Loucy (cell line): ENCODE measurements around the gene SIGLEC12.

ENCODE experiments used
- CTCF ChIP-seq: fragments of 200-600 bp; sonication (generic); conservative IDR thresholded peaks from 2 replicates; pipeline ENCODE4 v1.5.1; 2014; ENCODE audit warnings: mild to moderate bottlenecking, antibody characterized with exemption, low read length
- EZH2phosphoT487 ChIP-seq: fragments of 200-600 bp; IDR thresholded peaks from 2 replicates; pipeline ENCODE4 v1.6.1; 2018; ENCODE audit warnings: antibody characterized with exemption, mild to moderate bottlenecking, moderate library complexity, borderline replicate concordance

GRCh38 chr19:51529301-51529700, 27.7 kb upstream of the SIGLEC12 start:
- no peak for TF ChIP-seq EZH2phosphoT487
- TF ChIP-seq CTCF, result no peak
